DMS79 treated with DMSO at 0.1 percent for 48 hours (cell line): ENCODE data around the gene HHAT.
"Not testable (repeated sequence)": the region's sequence is repeated elsewhere in the genome, so short reads cannot be mapped to it uniquely, and the experiment has no call there.

Source experiments
- DNase-seq: peaks from one replicate; lab custom pipeline; 2025; lab: John Stamatoyannopoulos, UW

HHAT gene

GRCh38 chr1:210647406-210648333 lies 319.0 kb downstream of the HHAT start:
- no peak for DNase-seq

GRCh38 chr1:210648588-210649269 lies 320.0 kb downstream of the HHAT start:
- DNase-seq = no peak

DNA sequence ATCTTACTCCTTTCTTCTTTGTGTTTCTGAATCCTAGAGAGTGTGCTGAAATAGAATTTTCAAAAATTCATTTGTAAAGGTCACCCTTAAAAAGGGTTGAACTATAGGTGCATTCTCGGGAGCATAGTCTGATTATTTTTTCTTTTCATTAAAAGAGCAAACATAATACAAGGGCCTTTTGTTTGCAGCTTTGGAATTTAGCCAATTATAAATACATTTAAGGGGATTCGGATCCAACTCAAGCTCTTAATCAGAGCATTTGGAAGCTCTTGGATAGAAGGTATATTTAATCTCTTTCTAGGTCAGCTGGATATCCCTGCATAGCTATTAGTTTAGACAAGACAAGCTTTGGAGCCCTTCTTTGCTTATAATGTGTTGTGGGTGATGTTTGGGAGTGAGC lies 321.7 kb downstream of the HHAT start:
- no peak for DNase-seq

GRCh38 chr1:210652329-210652954 lies 323.7 kb downstream of the HHAT start:
- DNase-seq = no peak

GRCh38 chr1:210653771-210654170 lies 325.1 kb downstream of the HHAT start:
- peak; percentile 22 for DNase-seq

DNA sequence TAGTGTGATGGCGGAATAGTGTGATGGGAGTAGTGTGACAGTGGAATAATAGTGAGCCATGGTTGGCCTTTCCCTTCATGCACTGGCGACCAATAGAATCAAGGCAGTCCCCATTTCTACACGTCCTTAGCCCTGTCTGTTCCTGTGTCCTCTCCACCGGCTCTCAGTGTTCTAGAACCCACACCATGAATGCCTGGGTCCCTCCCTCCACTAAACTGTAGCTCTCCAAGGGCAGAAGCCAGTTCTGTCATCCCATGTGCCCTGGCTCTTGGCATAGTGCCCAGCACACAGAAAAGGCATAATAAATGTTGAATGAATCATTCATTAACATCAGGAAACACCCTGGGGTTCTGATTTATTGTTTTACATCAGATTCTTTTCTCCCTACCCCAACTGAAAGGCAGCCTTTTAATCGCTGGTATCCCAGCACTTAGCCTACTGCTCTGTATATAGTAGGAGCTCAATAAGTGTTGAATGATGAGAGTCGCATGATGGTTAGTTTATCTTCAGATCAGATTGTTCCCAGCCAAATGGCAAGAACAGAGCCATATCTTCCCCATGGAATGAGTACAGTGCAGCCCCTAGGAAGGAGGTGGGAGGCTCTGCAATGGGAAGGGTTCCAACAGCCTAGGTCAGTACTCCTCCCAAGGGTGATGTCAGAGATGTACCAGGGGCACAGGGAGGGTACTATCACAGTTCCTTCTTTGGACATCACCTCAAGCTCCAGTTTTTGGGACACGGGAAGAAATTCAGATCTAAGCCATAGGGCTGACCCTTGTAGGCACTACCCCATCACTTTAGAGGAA lies 325.7 kb downstream of the HHAT start:
- DNase-seq = no peak

GRCh38 chr1:210655511-210655910 lies 326.8 kb downstream of the HHAT start:
- DNase-seq = no peak

GRCh38 chr1:210657806-210658205 lies 329.1 kb downstream of the HHAT start:
- DNase-seq = no peak

GRCh38 chr1:210661520-210661919 lies 332.8 kb downstream of the HHAT start:
- not testable (repeated sequence) for DNase-seq

DNA sequence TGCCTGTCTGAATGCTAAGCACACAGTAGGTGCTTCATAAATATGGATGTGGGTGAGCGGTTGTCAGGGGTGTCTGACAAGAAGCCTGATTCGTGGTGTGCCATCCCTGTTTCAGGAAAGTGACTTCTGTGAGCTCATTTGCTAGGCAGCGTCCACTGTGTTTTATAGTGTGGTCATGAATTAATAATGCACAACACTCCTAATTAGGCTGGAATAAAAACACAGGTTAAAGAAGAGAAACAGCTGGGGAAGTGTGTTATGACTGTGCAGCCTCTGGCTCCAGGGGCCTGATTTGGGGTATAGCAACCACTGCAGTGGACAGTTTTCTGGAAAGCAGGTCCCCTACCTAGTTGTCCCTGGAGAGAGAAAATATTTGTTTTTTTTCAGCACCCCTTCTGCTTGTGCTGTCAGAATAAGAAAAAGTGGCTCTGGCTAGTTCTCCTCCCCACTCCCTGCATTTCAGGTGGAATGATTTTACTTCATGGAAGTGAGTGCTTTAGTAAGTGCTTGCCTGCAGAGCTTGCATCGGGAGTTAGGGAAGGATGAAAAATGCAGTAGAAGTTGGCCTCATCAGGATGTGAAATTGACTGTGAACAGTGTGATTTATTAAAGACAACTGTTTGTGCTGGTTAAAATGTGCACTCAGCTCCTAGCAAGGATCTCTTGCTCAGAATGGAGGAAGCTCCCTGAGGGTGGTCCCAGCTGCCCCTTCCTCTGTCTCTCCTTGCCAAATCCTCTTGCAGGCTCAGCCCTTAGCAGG lies 333.8 kb downstream of the HHAT start:
- peak; percentile 79 for DNase-seq

DNA sequence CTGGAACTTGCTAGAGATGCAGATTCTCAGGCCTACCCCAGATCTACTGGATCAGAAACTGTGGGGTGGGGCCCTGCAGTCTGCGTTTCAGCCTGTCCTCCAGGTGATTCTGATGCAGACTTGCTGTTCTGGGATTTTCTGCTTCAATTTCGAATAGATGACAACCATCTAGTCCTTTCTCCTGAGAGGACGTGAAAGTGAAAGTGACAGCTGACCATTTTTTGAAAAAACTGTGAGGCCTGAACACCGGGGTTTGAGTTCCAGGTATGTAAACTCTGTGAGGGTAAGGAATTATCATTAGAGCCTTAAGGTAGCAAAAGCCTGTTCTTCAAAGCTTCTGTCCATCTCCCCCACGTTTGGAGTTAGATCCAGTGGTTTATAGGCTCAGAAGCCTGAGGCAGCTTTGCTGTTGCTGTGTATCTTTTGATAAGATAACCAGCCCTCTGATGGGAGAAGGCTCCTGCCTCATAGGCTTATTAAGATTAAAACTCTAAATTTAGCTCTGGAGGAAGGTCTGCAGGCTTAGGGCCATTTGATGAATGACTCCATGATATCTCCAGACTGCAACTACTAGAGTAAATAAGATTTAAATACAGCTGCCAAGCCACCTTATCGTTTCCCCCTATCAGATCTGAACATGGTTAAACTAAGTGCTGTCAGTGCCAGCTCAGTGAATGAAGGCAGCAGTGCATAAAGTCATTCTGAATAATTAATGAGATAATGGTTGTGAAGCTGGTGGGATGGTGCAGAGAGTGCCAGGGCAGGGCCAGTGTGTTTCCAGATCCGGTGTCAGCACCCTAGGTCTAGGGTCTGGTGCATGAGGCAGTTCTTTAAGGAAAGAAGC lies 335.2 kb downstream of the HHAT start:
- DNase-seq = peak; percentile 97

DNA sequence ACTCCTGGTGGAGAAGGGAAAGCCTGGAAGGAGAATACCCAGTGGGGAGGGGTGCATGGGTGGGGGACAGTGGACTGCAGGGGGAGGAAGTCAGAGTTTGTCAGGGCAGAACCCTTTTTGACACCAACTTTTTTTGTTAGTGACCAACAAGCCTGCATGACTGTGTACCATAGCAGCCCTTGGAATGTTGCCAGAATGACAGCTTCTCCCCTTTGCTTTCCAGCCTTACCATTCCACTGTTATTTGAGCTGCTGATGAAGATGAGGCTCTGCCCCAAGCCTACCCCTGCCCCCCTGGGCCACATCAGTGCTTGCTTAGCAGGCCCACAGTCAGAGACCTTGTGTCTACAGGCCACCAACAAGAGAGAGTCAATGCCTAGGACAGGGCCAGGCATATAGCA lies 341.2 kb downstream of the HHAT start:
- no peak for DNase-seq

DNA sequence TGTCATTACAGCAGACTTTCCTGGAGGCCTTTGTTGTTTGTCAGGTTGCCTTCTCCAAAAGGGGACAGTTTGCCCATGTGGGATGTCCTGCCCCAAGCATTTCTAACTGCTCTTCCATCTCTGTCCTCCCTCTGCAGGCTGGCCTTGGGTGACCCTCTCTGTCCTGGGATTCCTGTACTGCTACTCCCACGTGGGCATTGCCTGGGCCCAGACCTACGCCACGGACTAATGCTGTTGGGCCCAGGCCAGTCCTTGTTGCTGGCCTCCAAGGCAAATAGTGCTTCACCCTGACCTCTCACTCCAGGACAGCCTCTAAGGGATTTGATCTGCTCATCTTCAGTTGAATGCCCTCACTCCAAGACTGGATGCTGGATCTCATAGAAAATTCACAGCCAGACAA lies 345.4 kb downstream of the HHAT start:
- DNase-seq = no peak

GRCh38 chr1:210676539-210676938 lies 347.8 kb downstream of the HHAT start:
- DNase-seq = no peak

GRCh38 chr1:210677533-210677932 lies 348.8 kb downstream of the HHAT start:
- no peak for DNase-seq

DNA sequence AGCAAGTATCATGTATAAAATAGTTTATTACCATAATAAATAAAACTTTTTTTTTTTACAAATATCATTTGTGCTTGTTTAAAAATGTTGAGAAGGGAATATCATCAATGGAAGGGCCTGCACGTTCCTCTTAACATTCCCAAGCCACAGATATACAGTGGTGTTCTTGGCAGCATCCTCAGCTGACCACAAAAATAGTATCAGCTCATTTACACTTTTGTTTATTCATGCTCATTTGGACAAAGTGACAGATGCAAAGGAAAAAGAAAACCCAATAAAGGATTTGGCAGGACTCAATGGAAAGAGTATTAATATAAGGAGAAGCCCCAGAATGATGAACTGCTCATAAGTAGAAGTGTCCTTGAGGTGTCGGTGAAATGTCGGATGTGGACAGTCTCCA lies 349.6 kb downstream of the HHAT start:
- no peak for DNase-seq

DNA sequence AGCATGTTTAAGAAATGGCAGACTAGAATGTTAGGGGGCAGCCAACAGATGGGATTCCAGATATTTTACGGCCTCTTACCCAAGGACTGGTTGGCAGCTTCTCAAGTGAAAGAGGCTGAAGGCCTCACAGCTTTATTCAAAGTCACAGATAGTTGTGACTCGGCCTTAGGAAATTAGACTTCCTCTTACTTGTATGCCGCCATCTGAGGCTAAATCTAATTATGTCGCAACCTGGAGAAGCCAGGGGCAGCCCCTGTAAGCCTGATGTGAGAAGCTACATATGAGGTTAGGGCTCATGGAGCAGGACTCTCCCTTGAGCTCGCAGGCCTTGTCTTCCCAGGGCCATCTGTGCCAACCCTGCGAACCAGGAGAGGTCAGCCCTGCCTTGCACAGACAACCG lies 352.5 kb downstream of the HHAT start:
- DNase-seq = no peak

GRCh38 chr1:210683403-210684047 lies 354.8 kb downstream of the HHAT start:
- DNase-seq = no peak

DNA sequence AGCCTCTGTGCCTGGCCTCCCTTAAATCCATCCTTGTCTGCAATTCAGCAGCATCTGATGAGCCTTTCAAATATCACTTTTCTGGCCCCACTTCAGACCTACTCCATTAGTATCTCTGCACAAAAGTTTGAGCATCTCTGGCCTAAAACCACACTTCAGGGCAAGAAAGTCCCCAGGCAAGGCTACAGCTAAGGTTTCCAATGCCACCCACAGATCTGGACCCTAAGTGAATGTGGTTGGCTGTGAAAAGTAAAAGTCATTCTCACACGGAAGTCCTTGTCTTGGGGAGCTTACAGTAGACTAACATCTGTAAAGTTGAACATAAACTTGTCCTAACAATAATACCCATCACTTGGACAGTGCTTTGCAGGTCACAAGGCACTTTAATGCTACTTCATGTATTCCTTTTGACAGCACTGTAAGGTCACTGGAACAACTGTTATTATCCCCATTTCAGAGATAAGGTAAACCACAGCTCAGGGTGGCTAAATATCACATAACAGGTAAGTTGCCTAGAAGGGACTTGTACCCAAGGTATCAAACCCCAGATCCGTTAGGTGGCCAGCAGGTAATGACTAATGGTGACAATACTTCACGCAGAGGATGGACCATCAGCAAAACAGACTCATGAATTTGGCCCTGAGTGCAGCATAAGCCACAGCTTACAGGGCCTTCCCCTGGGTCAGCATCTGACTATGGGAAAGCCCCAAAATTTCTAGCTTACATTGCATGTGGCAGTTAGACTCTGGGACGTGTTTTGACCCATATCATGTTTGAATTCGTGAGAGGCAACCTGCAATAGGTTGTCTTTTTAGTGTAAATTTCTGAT lies 356.0 kb downstream of the HHAT start:
- no peak for DNase-seq
